Measurements from ENCODE around the gene TAS2R38. TPM values are rescaled to one million over a fixed set of nuclear protein-coding genes. Genes with fewer than 3 reads are reported as not detected.

Gene TAS2R38
- total RNA-seq, 1 donor from 2014 or later, result not detected

DNA sequence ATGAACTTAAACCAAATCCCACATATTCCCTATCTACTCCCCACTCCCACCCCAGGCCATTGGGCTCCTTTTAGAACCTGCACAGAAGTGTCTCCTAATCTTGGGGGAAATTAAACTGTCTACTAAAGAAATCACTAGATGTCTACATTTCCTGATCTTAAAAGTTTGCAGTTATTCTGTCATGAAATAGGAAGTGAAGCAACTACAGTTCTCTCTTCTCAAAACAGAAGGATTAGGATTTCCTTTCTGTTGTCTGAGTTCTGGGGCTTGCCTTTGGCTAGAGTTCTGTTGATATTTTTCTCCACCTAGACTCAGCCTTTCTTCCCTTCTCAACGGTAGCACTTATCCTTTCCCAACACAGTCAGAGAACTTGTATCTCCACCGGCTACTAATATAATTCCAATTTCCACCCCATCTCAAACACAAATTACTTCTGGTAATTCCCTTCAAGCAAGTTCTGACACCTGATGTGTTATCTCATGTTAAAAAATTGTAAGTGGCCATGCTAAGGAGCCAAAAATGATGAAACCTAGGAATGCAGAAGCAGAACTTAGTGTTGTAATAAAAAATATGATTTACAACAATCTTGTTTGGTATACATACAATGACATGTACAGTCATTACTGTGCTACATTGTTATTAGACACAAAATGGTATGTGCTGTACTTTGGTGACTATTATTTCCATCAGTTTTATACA, 45.3 kb downstream of the TAS2R38 start:
- ATAC-seq (no peak), DNase-seq (ENCODE audit: low spot score) (no peak)
- intact Hi-C loops (cut with DNase I), result no loop called here

Other genes with a start within 250 kb of the TAS2R38 start
- 71.8 TPM for gene SSBP1, start 235.4 kb downstream of the TAS2R38 start, total RNA-seq
- 6.1 TPM for gene TAS2R3, start 209.7 kb downstream of the TAS2R38 start, total RNA-seq
- gene TAS2R4, start 197.1 kb downstream of the TAS2R38 start, total RNA-seq, result 5.1 TPM
- 6.2 TPM for gene TAS2R5, start 183.6 kb downstream of the TAS2R38 start, total RNA-seq
- gene PRSS37, start 132.3 kb downstream of the TAS2R38 start, total RNA-seq, result not detected
- 0.40 TPM for gene OR9A4, start 57.4 kb downstream of the TAS2R38 start, total RNA-seq
- 21.0 TPM for gene CLEC5A, start 26.8 kb downstream of the TAS2R38 start, total RNA-seq
- gene MGAM, start 22.1 kb upstream of the TAS2R38 start, total RNA-seq, result 5.7 TPM
- gene MGAM2, start 137.9 kb upstream of the TAS2R38 start, total RNA-seq, result 2.9 TPM